Panc1 (cell line): ENCODE data around the gene JMJD1C. TPM values are rescaled to one million over a fixed set of nuclear protein-coding genes. Genes with fewer than 3 reads are reported as not detected.

Source experiments
- ATAC-seq: fragments of 200-7000 bp; cut with Tn5 transposase; 2 replicates; pipeline ENCODE4 v1.9.1; 2020; ENCODE audit warnings: mild to moderate bottlenecking, moderate library complexity
- BruUV-seq: library from RNA; stranded (reverse); fragments of 400-500 nt; replicated peaks from 2 replicates; lab custom pipeline; 2021; lab: Mats Ljungman, UMichigan
- CTCF ChIA-PET: fragments of 300-600 bp; sonication (Branson Sonifier 250); formaldehyde crosslinking; loops from one replicate; lab custom pipeline; 2022; ENCODE audit warnings: antibody characterized with exemption; lab: Charles Lee
- POLR2A ChIA-PET: fragments of 300-600 bp; sonication (Branson Sonifier 250); formaldehyde crosslinking; loops from one replicate; lab custom pipeline; 2022; ENCODE audit warnings: antibody characterized with exemption; lab: Charles Lee
- DNase-seq: peaks from one replicate; pipeline ENCODE4 v3.0.0-alpha.2; 2010; ENCODE audit warnings: low read depth, low spot score
- H3K27ac ChIP-seq: 2 replicates; pipeline ENCODE4 v1.5.1; 2011; ENCODE audit warnings: mild to moderate bottlenecking, low read length, inconsistent platforms
- H3K27me3 ChIP-seq: fragments of 200-500 bp; sonication (Bioruptor generic); 2 replicates; pipeline ENCODE4 v1.6.0; 2014; ENCODE audit warnings: low read length, inconsistent platforms; ENCODE audit not compliant: control insufficient read depth, insufficient read depth
- H3K36me3 ChIP-seq: fragments of 200-500 bp; sonication (Bioruptor generic); 2 replicates; pipeline ENCODE4 v1.5.1; 2014; ENCODE audit warnings: inconsistent platforms, mild to moderate bottlenecking, low read length, moderate library complexity; ENCODE audit not compliant: control insufficient read depth, insufficient read depth
- H3K4me1 ChIP-seq: 2 replicates; pipeline ENCODE4 v1.5.1; 2011; ENCODE audit warnings: inconsistent platforms, mild to moderate bottlenecking, low read length, moderate library complexity; ENCODE audit not compliant: control insufficient read depth, insufficient read depth
- H3K4me3 ChIP-seq, 2 experiments: 2 replicates each; pipeline ENCODE4 v1.5.1; 2011 to 2012; ENCODE audit warnings: low read depth in 2 of 2, low read length in 2 of 2, mild to moderate bottlenecking in 2 of 2, inconsistent platforms in 1 of 2, moderate library complexity in 1 of 2
- H3K9me3 ChIP-seq: fragments of 200-500 bp; sonication (Bioruptor generic); 2 replicates; pipeline ENCODE4 v1.5.1; 2014; ENCODE audit warnings: low read depth, mild to moderate bottlenecking, inconsistent platforms, low read length, moderate library complexity; ENCODE audit not compliant: control insufficient read depth, insufficient read depth
- POLR2AphosphoS5 ChIP-seq: IDR thresholded peaks from 2 replicates; pipeline ENCODE4 v1.6.1; 2012; ENCODE audit warnings: mild to moderate bottlenecking, low read depth, low read length, moderate library complexity
- SIN3A ChIP-seq: IDR thresholded peaks from 2 replicates; pipeline ENCODE4 v1.6.1; 2012; ENCODE audit warnings: low read depth, mild to moderate bottlenecking, low read length, moderate library complexity, borderline replicate concordance; ENCODE audit not compliant: insufficient read depth
- TCF7L2 ChIP-seq: IDR thresholded peaks from 2 replicates; pipeline ENCODE4 v1.6.1; 2011; ENCODE audit warnings: mild to moderate bottlenecking, low read depth, low read length, inconsistent platforms
- in situ Hi-C: cut with HindIII; loops from 2 replicates; pipeline ENCODE4 v1.10.0; 2016; ENCODE audit warnings: low sequenced_read_pairs, low pct_unique_long_range_greater_than_20kb
- intact Hi-C: fragments of 100-400 bp; cut with micrococcal nuclease; formaldehyde crosslinking; loops from one replicate; pipeline ENCODE4 v1.10.0; 2022; ENCODE audit not compliant: unreplicated experiment
- total RNA-seq: library from RNA; stranded (reverse); gene quantifications from one replicate; pipeline ENCODE4 v1.2.1, GENCODE V29; 2021; ENCODE audit not compliant: unreplicated experiment
- TF ChIP-seq, protein P1 (sequence below): fragments of 450-650 bp; IDR thresholded peaks from 2 replicates; pipeline ENCODE4 v1.5.1; 2017; ENCODE audit warnings: mild to moderate bottlenecking
- TF ChIP-seq, protein P2 (sequence below), 2 experiments: IDR thresholded peaks; 2 replicates each; pipeline ENCODE4 v1.6.1; 2011 to 2012; ENCODE audit warnings: low read depth in 2 of 2, control low read depth in 1 of 2, low read length in 1 of 2, mild to moderate bottlenecking in 1 of 2, moderate library complexity in 1 of 2; ENCODE audit not compliant: insufficient read depth in 1 of 2

The JMJD1C gene
- total RNA-seq, 1 experiment from 2014 or later, result 88.3 TPM

DNA sequence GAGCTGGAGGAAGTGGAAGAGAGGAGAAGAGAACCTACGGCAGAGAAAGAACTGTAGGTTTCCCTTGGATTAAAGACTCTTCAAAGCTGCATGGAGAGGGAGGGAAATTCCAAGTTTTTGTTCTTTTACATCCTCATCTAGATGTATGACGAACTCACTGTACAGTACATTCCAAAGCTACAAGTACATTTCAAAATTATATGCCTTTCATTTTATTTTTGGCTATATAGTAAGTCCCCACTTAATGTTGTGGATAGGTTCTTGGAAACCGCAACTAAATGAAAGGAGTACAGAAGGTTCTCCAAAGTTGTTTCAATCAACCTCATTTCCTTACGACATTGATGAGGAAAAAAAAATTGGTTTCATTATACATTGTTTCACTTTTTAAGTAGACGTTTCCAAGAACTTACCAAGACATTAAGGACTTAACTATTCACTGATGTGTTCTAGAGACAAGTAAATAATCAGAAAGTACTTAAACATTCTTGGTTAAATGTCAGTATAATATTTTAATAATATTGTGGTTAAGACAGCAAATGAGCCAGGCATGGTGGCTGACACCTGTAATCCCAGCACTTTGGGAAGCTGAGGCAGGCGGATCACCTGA, 16.1 kb upstream of the JMJD1C start:
- Histone ChIP-seq H3K27me3 (no peaks in the 10 kb centered on the region), H3K4me3 (no peak overlapping the region), H3K27ac (peak overlapping the region; percentile 58), H3K36me3 (no peaks in the 10 kb centered on the region), H3K9me3 (no peaks in the 10 kb centered on the region), H3K4me1 (peaks cover 14% of the 10 kb centered on the region)
- ATAC-seq (no peak), DNase-seq (no peak)
- intact Hi-C loops (no loop called here), in situ Hi-C loops (no loop called here)
- ChIA-PET CTCF (no interaction called here), POLR2A (no interaction called here)
- TF ChIP-seq, protein P1, sequence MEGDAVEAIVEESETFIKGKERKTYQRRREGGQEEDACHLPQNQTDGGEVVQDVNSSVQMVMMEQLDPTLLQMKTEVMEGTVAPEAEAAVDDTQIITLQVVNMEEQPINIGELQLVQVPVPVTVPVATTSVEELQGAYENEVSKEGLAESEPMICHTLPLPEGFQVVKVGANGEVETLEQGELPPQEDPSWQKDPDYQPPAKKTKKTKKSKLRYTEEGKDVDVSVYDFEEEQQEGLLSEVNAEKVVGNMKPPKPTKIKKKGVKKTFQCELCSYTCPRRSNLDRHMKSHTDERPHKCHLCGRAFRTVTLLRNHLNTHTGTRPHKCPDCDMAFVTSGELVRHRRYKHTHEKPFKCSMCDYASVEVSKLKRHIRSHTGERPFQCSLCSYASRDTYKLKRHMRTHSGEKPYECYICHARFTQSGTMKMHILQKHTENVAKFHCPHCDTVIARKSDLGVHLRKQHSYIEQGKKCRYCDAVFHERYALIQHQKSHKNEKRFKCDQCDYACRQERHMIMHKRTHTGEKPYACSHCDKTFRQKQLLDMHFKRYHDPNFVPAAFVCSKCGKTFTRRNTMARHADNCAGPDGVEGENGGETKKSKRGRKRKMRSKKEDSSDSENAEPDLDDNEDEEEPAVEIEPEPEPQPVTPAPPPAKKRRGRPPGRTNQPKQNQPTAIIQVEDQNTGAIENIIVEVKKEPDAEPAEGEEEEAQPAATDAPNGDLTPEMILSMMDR, result no peak
- TF ChIP-seq TCF7L2, result no peak
- TF ChIP-seq SIN3A, result no peak
- no peak for TF ChIP-seq POLR2AphosphoS5
- TF ChIP-seq, protein P2, sequence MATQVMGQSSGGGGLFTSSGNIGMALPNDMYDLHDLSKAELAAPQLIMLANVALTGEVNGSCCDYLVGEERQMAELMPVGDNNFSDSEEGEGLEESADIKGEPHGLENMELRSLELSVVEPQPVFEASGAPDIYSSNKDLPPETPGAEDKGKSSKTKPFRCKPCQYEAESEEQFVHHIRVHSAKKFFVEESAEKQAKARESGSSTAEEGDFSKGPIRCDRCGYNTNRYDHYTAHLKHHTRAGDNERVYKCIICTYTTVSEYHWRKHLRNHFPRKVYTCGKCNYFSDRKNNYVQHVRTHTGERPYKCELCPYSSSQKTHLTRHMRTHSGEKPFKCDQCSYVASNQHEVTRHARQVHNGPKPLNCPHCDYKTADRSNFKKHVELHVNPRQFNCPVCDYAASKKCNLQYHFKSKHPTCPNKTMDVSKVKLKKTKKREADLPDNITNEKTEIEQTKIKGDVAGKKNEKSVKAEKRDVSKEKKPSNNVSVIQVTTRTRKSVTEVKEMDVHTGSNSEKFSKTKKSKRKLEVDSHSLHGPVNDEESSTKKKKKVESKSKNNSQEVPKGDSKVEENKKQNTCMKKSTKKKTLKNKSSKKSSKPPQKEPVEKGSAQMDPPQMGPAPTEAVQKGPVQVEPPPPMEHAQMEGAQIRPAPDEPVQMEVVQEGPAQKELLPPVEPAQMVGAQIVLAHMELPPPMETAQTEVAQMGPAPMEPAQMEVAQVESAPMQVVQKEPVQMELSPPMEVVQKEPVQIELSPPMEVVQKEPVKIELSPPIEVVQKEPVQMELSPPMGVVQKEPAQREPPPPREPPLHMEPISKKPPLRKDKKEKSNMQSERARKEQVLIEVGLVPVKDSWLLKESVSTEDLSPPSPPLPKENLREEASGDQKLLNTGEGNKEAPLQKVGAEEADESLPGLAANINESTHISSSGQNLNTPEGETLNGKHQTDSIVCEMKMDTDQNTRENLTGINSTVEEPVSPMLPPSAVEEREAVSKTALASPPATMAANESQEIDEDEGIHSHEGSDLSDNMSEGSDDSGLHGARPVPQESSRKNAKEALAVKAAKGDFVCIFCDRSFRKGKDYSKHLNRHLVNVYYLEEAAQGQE (IDR thresholded peaks at IDR 0.05; ENCODE audit: insufficient read depth in 1 of 2, low read depth in 2 of 2, low read length in 1 of 2), result no peak
- BruUV-seq, result no TSS peak

DNA sequence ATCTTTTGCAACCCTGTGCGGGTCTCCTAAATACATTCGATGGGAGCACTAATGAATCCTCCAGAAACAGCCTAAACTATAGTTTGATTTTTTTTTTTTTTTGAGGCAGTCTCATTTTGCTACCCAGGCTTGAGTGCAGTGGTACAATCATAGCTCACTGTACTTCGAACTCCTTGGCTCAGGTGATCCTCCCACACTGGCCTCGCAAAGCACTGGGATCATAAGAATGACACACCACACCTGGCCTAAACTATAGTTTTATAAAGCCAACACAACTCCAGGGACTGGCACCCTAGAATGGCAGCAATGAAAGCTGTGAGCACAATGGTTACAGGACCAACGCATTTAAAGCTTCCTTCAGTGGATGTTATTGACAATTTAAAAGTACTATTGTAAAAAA, 14.5 kb upstream of the JMJD1C start:
- peaks cover 7% of the 10 kb centered on the region; the same call in 1 of the 2 replicates for H3K4me1 ChIP-seq
- no peaks in the 10 kb centered on the region for H3K27me3 ChIP-seq
- no peak overlapping the region for H3K4me3 ChIP-seq
- BruUV-seq, result no TSS peak
- no peaks in the 10 kb centered on the region for H3K36me3 ChIP-seq
- in situ Hi-C loops (no loop called here), intact Hi-C loops (no loop called here)
- H3K27ac ChIP-seq, result no peak overlapping the region
- ChIA-PET POLR2A (interaction anchor here (0.6 kb wide), 1 partner anchor 258 kb away, joined by 3 read pairs; no protein-coding TSS in a partner anchor), CTCF (no interaction called here)
- DNase-seq (no peak), ATAC-seq (no peak)
- TF ChIP-seq TCF7L2 (no peak), SIN3A (no peak), POLR2AphosphoS5 (no peak)
- TF ChIP-seq, protein P2 (IDR thresholded peaks at IDR 0.05; ENCODE audit: insufficient read depth in 1 of 2, low read depth in 2 of 2, low read length in 1 of 2), result no peak
- TF ChIP-seq, protein P1, result no peak
- H3K9me3 ChIP-seq, result no peaks in the 10 kb centered on the region
